Posterior cingulate gyrus (tissue), 11 donors: ENCODE results near the gene PRKN.

ENCODE experiments used
- DNase-seq, 10 donors: peaks; one replicate each; pipeline versions ENCODE4 v3.0.0 to v3.0.0-alpha.2; 2020 to 2021; ENCODE audit warnings: mixed read lengths in 3 of 10
- intact Hi-C: fragments of 100-400 bp; cut with DNase I; formaldehyde crosslinking; loops from one replicate; pipeline ENCODE4 v1.15.1; 2023

The PRKN gene

GRCh38 chr6:161732594-161732993 is 995.0 kb downstream of the PRKN start:
- no peak for DNase-seq
- intact Hi-C loops: no loop called here

- intact Hi-C loops: no loop called here
- DNase-seq: no peak
Observed at GRCh38 chr6:161727083-161727833, 1000.3 kb downstream of the PRKN start.

GRCh38 chr6:161722394-161722793 is 1005.2 kb downstream of the PRKN start:
- intact Hi-C loops: no loop called here
- DNase-seq: no peak

GRCh38 chr6:161721511-161721910 is 1006.1 kb downstream of the PRKN start:
- DNase-seq: no peak
- intact Hi-C loops: no loop called here

- intact Hi-C loops: no loop called here
- DNase-seq: no peak
Observed at GRCh38 chr6:161716176-161716575, 1011.4 kb downstream of the PRKN start.

- DNase-seq: no peak
- intact Hi-C loops: no loop called here
Observed at GRCh38 chr6:161711938-161712337, 1015.6 kb downstream of the PRKN start.

- DNase-seq: no peak
- intact Hi-C loops: no loop called here
Observed at GRCh38 chr6:161711515-161711914, 1016.1 kb downstream of the PRKN start.

GRCh38 chr6:161710698-161711097 is 1016.9 kb downstream of the PRKN start:
- DNase-seq: no peak
- intact Hi-C loops: no loop called here

- no peak for DNase-seq
- intact Hi-C loops: no loop called here
Observed at GRCh38 chr6:161701056-161701455, 1026.5 kb downstream of the PRKN start.

GRCh38 chr6:161696801-161697200 is 1030.8 kb downstream of the PRKN start:
- intact Hi-C loops: no loop called here
- no peak for DNase-seq

- intact Hi-C loops: no loop called here
- DNase-seq: no peak
Observed at GRCh38 chr6:161694995-161695394, 1032.6 kb downstream of the PRKN start.

- intact Hi-C loops: no loop called here
- no peak for DNase-seq
Observed at GRCh38 chr6:161686655-161687054, 1040.9 kb downstream of the PRKN start.

- no peak for DNase-seq
- intact Hi-C loops: no loop called here
Observed at GRCh38 chr6:161684731-161685475, 1042.7 kb downstream of the PRKN start.

GRCh38 chr6:161683400-161683799 is 1044.2 kb downstream of the PRKN start:
- intact Hi-C loops: no loop called here
- DNase-seq: no peak

- intact Hi-C loops: no loop called here
Observed at GRCh38 chr6:161682982-161683381, 1044.6 kb downstream of the PRKN start.

GRCh38 chr6:161679980-161680538 is 1047.5 kb downstream of the PRKN start:
- no peak for DNase-seq
- intact Hi-C loops: no loop called here

More at GRCh38 chr6:161682982-161683381, 1044.6 kb downstream of the PRKN start:
- DNase-seq: no peak

- intact Hi-C loops: no loop called here
- DNase-seq: no peak
Observed at GRCh38 chr6:161677188-161677587, 1050.4 kb downstream of the PRKN start.

GRCh38 chr6:161676586-161676985 is 1051.0 kb downstream of the PRKN start:
- DNase-seq: no peak
- intact Hi-C loops: no loop called here

- DNase-seq: no peak
- intact Hi-C loops: no loop called here
Observed at GRCh38 chr6:161674930-161675682, 1052.5 kb downstream of the PRKN start.

- no peak for DNase-seq
Observed at GRCh38 chr6:161673026-161673425, 1054.5 kb downstream of the PRKN start.

GRCh38 chr6:161671117-161671516 is 1056.4 kb downstream of the PRKN start:
- intact Hi-C loops: no loop called here
- DNase-seq: no peak

More at GRCh38 chr6:161673026-161673425, 1054.5 kb downstream of the PRKN start:
- intact Hi-C loops: no loop called here
